OCI-LY3 (cell line): ENCODE data around the gene CALR.

Experiments used
- CTCF ChIP-seq: fragments of 200-600, 300-600 bp; sonication (generic); IDR thresholded peaks from 2 replicates; pipeline ENCODE4 v1.5.1; 2014; ENCODE audit warnings: antibody characterized with exemption, low read length, low read depth
- EZH2phosphoT487 ChIP-seq: fragments of 200-600 bp; shearing (Covaris generic); IDR thresholded peaks from 2 replicates; pipeline ENCODE4 v1.6.1; 2018; ENCODE audit warnings: antibody characterized with exemption, mixed run types, low read depth

GRCh38 chr19:12969292-12969988 lies 31.0 kb downstream of the CALR start, which contains the start of gene DAND5:
- no peak for TF ChIP-seq CTCF
- no peak for TF ChIP-seq EZH2phosphoT487
